ENCODE data around the gene PSD4.

PSD4 gene

DNA sequence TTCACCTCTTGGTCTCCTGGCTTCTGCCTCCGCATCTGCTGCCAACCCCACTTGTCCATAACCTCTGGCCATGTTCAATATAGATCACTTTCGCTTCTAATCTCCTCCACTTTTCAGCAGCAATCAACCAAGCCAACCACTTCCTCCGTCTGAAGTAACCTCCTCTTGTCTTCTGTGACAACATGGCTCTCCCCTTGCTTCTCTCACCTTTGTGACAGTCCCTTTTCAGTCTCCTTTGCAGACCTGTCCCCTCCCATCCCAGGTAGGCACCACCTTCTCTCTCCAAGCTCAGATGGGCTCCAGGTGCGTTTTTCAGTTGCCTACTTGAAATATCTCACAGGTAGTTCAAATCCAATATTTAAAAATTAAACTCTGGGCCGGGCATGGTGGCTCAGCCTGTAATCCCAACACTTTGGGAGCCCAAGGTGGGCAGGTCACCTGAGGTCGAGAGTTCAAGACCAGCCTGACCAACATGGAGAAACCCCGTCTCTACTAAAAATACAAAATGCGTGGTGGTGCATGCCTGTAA is 4.7 kb upstream of the PSD4 start:
- DNase-seq = peak; percentile 48

DNA sequence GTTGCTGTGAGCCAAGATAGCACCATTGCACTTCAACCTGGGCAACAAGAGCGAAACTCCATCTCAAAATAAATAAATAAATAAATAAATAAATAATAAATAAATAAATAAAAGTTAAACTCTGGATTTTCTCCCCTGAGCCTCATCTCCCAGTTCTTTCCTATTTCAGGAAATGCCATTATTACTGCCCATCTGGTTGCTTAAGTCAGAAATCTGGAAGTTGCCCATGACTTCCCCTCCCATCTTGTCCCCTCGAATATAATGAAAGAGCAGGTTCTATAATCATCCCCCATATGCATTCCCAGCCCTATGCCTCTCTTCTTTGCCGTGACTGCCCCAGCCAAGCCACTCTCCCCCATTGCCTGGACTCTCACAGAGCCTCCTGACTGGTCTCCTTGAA is 4.2 kb upstream of the PSD4 start:
- no peak for DNase-seq

DNA sequence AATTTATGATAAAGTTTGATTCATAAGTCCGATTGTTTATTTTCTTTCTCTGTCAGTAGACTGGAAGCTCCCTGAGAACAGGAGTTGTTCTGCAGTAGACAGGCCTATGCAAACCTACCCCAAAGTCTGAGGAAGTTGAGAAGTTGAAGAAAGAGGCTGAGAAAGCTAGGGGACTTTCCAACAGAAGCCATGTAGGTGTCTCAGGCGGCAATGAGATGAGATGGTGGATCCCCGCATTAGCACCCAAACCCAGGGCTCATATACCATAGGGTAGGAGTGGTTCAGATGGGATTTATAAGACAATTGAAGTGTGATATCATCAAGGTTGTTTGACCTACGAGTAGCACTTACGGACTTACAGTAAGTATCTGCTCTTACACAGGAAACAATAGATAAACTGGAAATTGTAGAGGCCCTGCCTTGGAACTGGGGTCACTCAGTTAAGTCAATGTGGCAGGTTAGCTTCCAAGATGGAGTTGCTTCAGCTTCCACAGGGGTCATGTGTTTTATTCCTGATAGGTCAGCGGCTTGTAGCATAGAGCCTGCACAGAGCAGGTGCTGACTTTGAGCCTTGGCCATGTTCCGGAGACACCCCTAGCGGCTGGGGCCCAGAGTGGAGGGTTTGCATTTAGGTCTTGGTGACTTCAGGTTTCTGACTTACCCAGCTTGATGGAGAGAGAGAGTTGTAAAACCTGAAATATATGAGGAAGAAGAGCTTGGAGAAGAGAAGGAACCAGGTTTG is 2.3 kb upstream of the PSD4 start:
- no peak for DNase-seq

DNA sequence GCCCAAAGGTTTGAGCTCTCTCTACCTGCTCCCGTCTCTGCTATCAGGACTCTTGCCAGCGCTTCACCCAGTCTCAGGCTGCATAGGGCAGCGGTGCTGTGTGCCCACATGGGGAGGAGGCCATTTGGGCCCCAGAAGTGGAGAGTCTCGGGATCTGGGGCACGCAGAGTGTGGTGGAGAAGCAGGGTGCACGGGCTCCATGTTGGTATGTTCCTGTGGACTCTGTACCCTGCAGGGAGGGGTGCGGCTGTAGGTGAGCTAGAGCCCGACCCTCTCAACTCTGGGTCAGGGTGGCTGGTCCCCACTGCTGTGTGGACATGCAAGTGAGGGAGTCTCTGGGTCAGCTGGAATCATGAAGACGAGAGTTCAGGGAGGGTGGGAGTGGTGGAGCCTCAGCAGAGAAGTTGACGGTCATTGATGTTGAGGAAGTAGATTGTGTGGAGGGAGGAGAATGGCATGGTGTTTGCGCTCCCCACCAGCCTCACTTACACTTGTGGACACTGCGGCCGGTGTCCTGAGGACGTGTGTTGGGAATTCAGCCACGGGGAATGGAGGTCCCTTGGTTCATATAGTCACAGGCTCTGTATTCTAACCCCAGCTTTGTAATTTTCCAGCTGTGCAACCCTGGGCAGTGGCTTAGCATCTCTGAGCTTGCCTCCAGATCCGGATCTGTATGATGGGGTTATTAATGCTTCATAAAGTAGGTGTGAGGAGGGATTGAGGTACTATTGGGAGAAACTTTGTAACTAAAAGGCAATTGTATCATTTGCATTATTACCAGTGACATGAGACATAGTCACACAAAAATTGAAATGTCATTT is 840 bp upstream of the PSD4 start:
- DNase-seq = no peak

DNA sequence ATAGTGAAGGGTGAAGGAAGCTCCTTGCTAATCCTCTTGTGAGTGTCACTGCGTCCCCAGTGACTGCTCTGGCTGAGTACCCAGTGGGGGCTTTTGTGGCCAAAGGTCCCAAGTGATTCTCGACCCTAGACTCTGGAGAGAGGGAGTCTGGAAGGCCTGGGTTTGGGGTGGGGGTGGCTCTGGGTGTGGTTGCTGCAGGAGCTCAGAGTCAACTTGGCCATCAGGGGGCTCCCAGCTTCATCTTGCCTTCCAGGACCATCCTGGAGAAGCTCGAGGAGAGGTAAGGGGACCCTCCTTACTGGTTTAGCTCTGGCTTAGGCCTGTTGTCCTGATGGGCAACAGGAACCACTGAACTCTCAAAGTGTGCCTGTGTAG is 592 bp downstream of the PSD4 start:
- DNase-seq = no peak

DNA sequence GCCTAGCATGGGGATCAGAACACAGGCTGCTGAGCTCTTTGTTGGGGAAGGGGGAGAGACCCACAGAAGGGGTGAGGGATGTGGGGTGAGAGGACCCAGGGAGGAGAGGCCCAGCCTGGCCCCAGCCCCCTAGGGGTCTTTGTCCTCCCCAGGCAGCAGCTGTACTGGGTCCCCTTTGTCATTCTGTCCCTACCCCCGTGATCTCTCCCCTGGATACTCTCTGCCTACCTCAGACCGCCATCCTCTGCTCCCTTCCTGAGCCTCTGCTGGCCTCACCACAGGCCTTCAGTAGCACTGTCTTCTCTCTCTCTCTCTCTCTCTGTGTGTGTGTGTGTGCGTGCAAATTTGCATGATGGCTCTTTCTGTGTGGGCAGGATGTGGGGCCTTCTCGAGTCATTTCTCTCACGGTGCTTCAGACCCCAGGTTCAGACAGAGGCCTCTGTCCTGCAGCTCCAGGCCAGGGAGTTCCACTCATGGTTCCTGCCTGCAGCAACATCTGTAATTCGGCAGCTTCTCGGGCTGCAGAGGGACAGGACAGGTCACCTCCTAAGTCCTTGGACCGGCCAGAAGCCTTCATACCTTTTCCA is 1.4 kb downstream of the PSD4 start:
- DNase-seq = peak; percentile 92

DNA sequence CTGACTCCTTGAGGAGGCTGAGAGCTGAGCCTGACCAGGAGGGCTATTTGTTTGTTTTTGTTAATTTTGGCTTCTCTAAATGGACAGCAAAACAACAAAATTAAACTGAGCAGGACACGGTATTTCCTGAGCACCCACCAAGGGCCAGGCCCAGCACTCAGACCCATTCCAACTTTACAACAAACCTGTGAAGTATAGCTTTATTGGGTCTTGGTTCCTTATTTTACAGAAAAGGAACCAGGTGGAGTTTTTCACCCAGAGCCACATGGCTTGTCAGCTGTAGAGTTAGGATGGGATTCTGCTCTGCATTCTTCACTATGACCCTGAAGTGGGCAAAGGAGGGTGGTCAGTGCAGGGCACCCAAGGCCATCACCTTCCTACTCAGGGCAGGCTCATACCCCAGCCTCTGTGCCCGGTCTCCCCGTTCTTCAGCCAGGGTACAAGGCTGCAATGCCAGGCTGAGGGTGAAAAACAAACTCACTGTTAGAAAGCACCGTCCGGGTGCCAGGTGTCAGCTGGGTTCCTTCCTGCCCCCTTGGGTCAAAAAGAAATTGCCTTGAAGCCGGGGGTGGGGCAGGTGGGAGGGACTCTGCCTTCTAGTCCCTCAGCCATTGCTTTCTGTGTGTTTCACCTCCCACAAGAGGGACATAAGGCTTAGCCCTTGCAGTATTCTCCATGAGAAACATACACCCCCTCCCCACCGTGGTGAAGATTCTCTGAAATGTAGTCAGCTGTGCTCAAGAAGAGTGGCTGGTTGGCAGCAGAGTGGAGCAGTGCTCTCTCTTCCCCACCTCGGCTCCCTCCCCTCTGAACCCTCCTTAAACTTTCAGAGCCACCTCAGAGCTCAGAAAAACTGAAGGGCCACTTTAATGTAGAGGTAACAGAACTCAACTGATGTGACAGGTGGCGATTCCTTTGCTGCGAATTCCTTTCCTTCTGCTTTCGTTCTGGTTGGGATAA is 2.2 kb downstream of the PSD4 start:
- peak; percentile 47 for DNase-seq

DNA sequence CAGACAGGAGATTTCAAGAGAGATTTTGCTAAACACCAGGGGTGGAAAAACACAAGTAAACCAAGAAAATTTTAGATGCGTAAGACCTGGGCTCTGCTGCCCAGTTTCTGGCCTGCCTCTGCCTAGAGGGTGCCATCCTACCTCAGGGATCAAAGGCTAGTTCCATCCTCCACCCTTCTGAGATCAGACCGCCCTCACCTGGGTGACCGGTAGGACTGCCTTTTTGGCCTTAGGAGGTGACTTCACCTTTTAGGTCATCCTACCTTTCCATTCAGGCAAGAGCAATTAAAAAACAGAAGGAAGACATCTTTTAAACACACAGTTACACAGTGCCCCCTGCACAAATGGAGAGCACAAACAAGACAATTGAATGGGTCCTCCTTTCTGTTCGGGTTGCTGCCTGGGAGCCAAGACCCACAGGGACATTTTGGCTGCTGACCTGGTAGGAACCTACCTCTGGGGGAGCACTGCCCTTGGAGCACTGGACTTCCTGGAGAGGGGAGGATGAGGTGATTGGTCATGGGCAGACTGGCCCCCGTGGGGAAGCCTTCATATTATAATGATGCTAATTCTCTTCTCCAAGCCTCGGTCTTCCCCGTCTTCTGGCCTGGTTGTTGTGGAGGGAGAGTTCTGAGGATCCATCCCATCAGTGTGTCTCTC is 3.1 kb downstream of the PSD4 start:
- DNase-seq = no peak

DNA sequence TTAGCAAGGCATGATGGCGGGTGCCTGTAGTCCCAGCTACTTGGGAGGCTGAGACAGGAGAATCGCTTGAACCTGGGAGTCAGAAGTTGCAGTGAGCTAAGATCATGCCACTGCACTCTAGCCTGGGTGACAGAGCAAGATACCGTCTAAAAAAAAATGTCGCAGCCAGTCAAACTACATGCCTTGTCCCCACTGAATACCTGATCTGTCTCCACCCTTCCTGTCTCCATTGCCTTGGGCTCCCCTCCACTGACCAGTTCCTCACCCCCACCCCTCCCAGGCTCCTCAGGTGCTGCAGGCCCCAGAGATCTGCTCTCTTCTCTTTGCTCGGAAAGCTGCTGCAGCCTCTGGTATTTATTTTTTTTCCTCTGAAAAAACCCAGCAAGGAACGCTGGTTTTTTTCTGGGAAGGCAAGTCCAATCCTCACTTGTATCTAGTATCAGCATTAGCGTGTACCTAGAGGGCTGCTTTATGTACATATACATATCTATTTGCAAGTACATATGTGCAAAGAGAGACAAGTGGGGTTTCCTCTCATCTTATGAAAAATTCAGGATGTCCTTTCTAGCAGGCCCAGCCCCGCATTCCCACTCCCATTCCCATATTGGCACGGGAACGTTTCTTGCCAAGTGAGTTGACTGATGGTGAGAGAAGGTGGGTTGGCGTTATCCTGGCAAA is 4.4 kb downstream of the PSD4 start:
- DNase-seq = no peak

DNA sequence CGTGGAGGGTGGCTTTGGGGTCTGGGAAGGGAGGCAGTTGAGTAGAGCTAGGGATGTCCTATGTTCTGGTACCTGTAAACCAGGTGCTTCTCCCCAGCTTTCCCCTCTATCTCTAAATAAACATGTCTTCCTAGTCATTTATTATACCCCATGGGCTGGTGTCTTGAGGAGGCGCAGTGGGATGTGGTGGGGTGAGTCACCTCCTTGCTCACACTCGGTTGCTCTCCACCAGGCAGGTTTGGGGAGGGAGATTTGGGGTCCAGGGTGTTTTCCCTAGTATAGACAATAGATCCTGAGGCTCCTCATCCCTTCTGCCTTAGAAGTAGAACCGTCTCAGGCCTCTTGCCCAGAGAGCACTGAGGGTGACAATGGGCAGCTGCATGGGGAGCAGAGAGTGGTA is 5.1 kb downstream of the PSD4 start:
- DNase-seq = peak; percentile 51

DNA sequence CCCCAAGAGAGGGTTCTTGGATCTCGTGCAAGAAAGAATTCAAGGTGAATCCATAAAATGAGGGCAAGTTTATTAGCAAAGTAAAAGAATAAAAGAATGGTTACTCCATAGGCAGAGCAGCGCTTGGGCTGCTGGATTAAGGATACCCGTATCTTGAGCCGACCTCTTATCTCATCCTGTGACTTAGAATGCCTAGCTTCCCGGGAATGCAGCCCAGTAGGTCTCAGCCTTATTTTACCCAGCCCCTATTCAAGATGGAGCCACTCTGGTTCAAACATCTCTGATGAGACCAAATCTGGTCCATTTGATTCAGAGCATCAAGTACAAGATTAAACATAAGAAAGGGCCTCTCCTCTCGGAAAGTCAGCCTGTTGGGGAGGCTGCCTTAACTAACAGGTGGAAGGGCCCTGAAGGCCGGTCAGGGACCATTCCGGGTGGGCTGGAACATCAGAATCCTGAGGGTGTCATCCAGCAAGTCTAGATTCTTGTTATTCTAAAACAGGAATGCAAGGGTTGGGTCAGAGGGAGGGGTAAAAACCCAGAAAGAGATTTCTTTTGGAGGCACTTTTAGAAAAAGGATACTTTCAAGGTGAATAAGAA is 5.8 kb downstream of the PSD4 start:
- no peak for DNase-seq

DNA sequence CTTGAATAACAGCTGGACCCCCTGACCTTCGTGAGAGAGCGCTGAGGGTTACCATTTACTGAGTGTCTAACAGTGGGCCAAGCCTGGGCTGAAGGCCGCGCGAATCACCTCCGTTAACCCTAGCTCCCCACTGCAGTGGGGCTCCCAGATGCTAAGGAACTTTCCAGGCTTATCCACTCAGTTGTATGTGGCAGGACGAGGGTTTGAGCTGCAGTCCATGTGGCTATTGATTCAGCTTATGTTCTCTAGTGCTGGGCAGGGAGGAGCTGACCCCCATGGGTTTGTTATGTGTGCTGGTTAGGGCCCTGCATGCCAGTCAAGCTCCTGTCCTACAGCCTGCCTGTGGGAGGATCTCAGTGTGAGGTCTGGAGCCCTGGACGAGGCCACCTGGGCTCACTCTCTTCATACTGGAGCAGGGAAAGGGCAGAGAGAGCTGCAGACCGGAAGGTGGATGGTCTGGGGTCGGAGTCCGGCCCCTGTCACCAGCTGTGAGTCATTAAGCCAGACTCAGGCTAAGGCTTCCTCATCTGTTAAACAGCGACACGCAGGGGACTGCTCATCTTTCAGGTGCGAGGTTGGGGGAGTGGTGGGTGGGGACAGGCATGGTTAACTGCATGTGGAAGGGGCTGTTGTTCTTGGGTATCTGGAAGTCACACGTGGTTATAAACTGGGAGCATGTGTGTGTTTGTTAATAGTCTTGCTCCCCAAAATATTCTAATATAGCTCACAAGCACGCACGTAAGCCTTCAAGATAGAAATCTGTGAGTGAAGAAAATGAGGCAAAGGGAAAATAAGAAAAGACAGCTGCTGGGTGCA is 6.6 kb downstream of the PSD4 start:
- no peak for DNase-seq

DNA sequence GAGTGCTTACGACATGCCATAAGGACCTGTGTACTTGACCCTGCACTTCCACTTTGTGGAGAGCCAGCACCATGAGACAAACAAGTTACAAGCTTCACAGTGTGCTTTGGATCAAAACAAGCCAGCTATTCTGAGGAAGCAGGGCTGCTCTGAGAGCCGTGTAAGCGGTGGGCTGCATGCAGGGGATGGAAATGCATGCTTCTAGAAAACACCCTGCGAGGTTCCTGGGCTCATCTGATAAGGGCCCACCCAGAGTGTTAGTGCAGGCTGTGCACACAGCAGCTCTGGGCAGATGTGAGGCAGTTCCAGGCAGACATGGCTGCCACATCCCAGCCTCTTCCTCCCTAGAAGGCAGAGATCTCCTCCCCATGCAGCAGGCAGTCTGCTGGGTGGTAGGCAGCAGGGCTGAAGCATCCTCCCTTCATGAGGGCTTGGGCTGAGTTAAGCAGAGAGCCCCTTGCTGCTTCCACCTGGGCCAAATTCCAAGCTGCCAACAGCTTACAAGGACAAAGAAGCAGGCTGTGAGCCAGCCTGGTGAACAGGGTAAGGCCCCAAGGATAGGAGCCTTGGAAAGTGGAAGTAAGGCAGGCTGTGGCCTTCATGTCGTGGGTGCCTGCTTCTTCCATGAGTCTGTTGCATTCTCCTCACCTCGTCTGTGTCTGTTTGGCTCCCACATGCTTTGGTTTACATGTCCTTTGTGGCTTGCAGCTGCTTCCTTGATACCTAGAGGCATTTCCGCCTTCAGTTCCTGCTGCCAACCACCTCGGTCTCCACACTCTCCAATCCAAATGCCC is 7.7 kb downstream of the PSD4 start:
- DNase-seq = peak; percentile 35

DNA sequence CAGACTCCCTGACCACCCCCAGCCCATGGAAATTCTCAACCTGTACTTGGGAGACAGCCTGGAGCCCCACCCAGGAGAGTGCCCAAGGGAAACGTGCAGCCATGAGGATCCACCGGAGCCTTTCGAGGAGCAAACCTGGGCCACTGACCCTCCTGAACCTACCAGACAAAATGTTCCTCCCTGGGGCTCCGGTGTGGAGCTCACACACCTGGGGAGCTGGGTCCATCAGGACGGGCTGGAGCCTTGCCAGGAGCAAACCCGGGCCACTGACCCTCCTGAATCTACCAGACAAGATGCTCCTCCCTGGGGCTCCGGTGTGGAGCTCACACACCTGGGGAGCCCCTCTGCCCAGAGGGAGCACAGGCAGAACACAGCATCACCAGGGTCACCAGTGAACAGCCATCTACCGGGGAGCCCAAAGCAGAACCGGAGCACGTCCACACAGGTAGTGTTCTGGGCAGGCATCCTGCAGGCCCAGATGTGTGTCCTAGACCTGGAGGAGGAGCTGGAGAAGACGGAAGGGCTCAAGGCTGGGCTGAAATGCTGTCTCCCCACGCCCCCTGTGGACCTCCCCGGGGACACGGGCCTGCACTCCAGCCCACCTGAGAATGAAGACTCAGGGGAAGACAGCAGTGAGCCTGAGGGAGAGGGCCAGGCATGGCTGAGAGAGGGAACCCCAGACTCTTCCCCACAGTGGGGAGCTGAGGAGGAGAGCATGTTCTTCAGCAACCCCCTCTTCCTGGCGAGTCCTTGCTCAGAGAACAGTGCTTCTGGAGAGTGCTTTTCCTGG is 8.9 kb downstream of the PSD4 start:
- no peak for DNase-seq

DNA sequence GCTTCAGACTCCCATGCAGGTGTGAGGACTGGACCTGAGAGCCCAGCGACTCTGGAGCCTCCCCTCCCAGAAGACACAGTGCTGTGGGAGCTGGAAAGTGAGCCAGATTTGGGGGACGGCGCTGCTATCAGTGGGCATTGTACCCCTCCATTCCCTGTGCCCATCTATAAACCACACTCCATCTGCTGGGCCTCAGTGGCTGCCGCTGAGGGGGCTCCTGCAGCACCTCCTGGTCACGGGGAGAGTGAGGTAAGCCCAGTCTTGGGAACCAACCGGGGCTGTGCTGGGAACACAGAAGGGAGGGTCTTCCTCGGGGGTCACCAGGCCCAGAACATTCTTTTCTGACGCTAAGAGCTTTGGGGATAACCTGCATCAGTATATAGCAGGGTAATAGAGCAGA is 9.5 kb downstream of the PSD4 start:
- DNase-seq = no peak

DNA sequence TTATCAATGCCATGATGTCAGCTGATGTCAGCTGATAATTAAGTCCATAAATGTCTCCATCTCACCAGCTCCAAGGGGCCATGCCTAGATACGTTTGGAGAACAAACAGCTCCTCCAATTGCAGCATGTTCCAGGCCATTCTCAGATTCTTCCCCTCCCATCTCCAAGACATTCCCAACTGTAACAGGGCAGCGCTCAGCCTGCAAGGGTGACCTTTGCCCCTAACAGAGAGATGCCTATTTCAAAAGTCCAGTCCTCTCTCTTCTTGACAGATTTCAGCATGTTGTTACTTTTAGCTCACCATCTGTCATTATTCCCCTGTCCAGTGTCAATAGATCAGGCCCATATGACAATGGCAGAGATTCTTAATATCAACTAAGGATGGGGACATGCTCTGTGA is 9.9 kb downstream of the PSD4 start:
- no peak for DNase-seq

DNA sequence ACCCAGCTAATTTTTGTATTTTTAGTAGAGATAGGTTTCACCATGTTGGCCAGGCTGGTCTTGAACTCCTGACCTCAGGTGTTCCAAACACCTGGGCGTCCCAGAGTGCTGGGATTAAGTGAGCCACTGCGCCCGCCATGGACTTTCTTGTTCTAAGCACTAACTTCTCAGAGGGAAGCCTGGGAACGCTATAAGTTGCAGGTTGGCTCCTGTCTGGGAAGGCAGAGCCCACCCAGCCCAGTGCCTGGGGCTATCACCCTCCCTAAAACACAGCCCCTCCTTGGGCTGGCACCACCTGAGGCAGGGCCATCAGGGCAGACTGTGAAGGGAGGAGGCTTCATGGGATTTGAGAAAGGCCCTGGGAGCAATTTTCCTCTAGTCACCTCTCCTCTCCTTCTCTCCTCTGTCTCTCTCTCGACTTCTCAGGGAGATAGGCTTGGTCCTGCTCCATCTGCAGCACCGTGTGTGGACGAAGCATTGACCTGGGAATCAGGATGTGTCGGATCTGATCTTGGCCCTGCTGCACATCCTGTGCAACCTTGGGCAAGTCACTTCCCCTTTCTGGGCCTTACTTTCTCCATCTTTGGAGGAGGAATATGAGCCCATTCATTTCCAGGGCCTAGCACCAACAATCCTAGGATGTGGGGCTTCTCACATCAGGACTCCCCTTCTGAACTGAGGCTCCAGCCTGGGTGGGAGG is 10.9 kb downstream of the PSD4 start:
- no peak for DNase-seq
